Measurements from ENCODE around the gene FBRSL1. TPM values are rescaled to one million over a fixed set of nuclear protein-coding genes. Genes with fewer than 3 reads are reported as not detected.

The FBRSL1 gene
- polyA plus RNA-seq, 3 donors: 0.39 to 28.7 (median 0.74) TPM

DNA sequence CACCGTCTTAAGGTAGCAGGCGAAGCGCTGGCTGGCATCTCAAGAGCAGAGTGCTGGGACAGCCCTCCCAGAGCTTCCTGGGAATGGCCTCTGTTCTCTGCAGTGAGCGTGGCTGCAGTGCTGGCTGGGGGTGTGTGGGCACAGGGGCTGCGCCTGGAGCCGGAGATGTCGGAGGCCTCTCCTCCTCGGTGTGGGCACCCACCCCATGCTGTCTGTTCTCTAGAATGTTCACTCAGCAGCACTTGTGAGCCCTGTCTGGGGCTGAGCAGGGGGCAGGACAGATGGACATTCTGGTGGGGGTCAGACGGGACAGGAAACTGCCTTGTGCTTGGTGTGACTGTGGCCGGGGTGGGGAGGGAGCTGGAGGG, 15.9 kb downstream of the FBRSL1 start:
- Histone ChIP-seq H3K4me1 (ENCODE audit: control insufficient read depth in 1 of 2, insufficient read depth in 2 of 2, low read length in 2 of 2) (peaks cover 49 to 65% of the 10 kb centered on the region in 2 donors), H3K9ac (ENCODE audit: insufficient read depth, low read length, poor library complexity, severe bottlenecking) (no peak overlapping the region), H3K27me3 (ENCODE audit: control insufficient read depth in 2 of 2, insufficient read depth in 2 of 2, low read length in 2 of 2) (no peaks in the 10 kb centered on the region), H3K4me2 (replicated peaks; ENCODE audit: extremely low read depth, low read length, poor library complexity, severe bottlenecking) (peak overlapping the region; percentile 59), H3K27ac (ENCODE audit: low read depth in 1 of 2, low read length in 2 of 2) (peak overlapping the region in 1 of 2 donors; percentile 70), H3K4me3 (replicated peaks in 1 of 3; ENCODE audit: low read depth in 2 of 3, low read length in 3 of 3) (peak overlapping the region in 1 of 3 experiments; percentile 44), H2AFZ (ENCODE audit: insufficient read depth, low read depth, low read length, poor library complexity, severe bottlenecking) (no peak overlapping the region), H3K36me3 (replicated peaks in 1 of 2; ENCODE audit: control insufficient read depth in 1 of 2, insufficient read depth in 2 of 2, low read length in 2 of 2) (peaks cover 12 to 24% of the 10 kb centered on the region in 2 donors), H3K79me2 (ENCODE audit: insufficient read depth, low read length) (peaks cover 89% of the 10 kb centered on the region), H4K20me1 (ENCODE audit: insufficient read depth, low read length) (peaks cover 100% of the 10 kb centered on the region), H3K9me3 (replicated peaks in 1 of 2; ENCODE audit: control insufficient read depth in 1 of 2, insufficient read depth in 1 of 2, low read length in 2 of 2) (no peaks in the 10 kb centered on the region)
- peaks cover 53% of the 10 kb centered on the region for H3K4me1 Mint-ChIP-seq
- H3K4me3 Mint-ChIP-seq: no peak overlapping the region
- H3K27ac Mint-ChIP-seq: peak overlapping the region in 3 of 7 donors; percentile 46 to 79 (median 49)
- no peak for DNase-seq
- H3K27me3 Mint-ChIP-seq (ENCODE audit: low read depth in 3 of 3): peaks cover 0 to 21% (median 0%) of the 10 kb centered on the region in 3 donors
- peaks cover 2 to 12% of the 10 kb centered on the region in 2 donors for H3K36me3 Mint-ChIP-seq
- intact Hi-C loops (cut with micrococcal nuclease): loop anchor here (10.0 kb wide), 2 partner anchors 319 to 421 kb away; partner anchors contain the start of gene GOLGA3 (in 1 of the 2)
- 67% methylated on average over 7 of the region's 10 CpGs for WGBS (ENCODE audit: insufficient coverage)
- H3K9me3 Mint-ChIP-seq: peaks cover 0 to 2% (median 0%) of the 10 kb centered on the region in 7 donors
- TF ChIP-seq, protein P1, sequence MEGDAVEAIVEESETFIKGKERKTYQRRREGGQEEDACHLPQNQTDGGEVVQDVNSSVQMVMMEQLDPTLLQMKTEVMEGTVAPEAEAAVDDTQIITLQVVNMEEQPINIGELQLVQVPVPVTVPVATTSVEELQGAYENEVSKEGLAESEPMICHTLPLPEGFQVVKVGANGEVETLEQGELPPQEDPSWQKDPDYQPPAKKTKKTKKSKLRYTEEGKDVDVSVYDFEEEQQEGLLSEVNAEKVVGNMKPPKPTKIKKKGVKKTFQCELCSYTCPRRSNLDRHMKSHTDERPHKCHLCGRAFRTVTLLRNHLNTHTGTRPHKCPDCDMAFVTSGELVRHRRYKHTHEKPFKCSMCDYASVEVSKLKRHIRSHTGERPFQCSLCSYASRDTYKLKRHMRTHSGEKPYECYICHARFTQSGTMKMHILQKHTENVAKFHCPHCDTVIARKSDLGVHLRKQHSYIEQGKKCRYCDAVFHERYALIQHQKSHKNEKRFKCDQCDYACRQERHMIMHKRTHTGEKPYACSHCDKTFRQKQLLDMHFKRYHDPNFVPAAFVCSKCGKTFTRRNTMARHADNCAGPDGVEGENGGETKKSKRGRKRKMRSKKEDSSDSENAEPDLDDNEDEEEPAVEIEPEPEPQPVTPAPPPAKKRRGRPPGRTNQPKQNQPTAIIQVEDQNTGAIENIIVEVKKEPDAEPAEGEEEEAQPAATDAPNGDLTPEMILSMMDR (IDR thresholded peaks at IDR 0.05): no peak

DNA sequence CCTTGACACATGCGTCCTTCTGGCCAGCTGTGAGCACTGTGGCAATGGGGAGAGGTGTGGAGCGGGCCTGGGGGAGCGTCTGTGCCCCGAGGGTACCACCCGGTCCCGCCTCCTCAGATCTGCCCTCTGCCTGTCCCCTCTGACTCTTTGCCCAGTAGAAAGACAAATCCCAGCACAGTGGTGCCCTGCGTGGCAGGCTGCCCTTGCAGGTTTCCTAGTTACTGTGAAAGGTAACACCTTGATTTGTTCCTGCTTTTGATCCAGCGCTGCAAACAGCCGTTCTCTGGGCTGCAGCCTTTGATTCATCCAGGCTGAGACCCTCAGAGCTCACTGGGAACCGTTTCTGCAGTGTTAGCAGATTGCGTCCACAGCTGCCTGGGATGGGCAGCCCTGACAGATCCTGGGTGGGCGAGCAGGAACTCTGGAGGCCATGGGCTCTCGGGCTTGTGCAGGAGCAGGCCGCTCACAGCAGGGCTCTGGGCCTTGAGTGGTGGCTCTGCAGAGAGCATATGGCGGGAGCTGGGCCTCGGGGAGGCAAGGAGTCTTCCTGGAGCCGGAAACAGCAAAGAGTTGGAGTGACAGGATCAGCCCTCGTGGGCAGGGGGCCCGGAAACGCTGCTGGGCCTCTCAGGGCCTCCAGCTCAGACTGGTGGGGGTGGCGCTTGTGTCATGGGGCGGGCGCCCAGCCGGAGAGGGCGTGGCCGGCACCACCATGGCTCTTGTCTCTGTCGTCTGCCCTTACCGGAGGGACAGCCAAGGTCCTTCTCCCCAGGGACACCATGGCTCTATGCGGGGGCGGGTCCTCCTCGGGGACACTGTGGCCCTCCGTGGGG, 16.6 kb downstream of the FBRSL1 start:
- Histone ChIP-seq H3K79me2 (ENCODE audit: insufficient read depth, low read length) (peaks cover 82% of the 10 kb centered on the region), H3K4me3 (replicated peaks in 1 of 3; ENCODE audit: low read depth in 2 of 3, low read length in 3 of 3) (peak overlapping the region in 1 of 3 experiments; percentile 61), H3K9me3 (replicated peaks in 1 of 2; ENCODE audit: control insufficient read depth in 1 of 2, insufficient read depth in 1 of 2, low read length in 2 of 2) (no peaks in the 10 kb centered on the region), H3K27ac (ENCODE audit: low read depth in 1 of 2, low read length in 2 of 2) (peak overlapping the region in 1 of 2 donors; percentile 70), H3K36me3 (replicated peaks in 1 of 2; ENCODE audit: control insufficient read depth in 1 of 2, insufficient read depth in 2 of 2, low read length in 2 of 2) (peaks cover 17 to 30% of the 10 kb centered on the region in 2 donors), H4K20me1 (ENCODE audit: insufficient read depth, low read length) (peaks cover 100% of the 10 kb centered on the region), H3K9ac (ENCODE audit: insufficient read depth, low read length, poor library complexity, severe bottlenecking) (peak overlapping the region; percentile 27), H3K27me3 (ENCODE audit: control insufficient read depth in 2 of 2, insufficient read depth in 2 of 2, low read length in 2 of 2) (no peaks in the 10 kb centered on the region), H3K4me2 (replicated peaks; ENCODE audit: extremely low read depth, low read length, poor library complexity, severe bottlenecking) (peak overlapping the region; percentile 69), H3K4me1 (ENCODE audit: control insufficient read depth in 1 of 2, insufficient read depth in 2 of 2, low read length in 2 of 2) (peaks cover 49 to 58% of the 10 kb centered on the region in 2 donors), H2AFZ (ENCODE audit: insufficient read depth, low read depth, low read length, poor library complexity, severe bottlenecking) (no peak overlapping the region)
- intact Hi-C loops (cut with micrococcal nuclease): loop anchor here (10.0 kb wide), 2 partner anchors 318 to 422 kb away; partner anchors contain the start of gene GOLGA3 (in 1 of the 2)
- H3K9me3 Mint-ChIP-seq: peaks cover 0 to 2% (median 0%) of the 10 kb centered on the region in 7 donors
- 11% methylated on average over 27 of the region's 32 CpGs for WGBS (ENCODE audit: insufficient coverage)
- H3K36me3 Mint-ChIP-seq: peaks cover 3 to 18% of the 10 kb centered on the region in 2 donors
- TF ChIP-seq, protein P1 (IDR thresholded peaks at IDR 0.05): no peak
- peaks cover 0 to 28% (median 0%) of the 10 kb centered on the region in 3 donors for H3K27me3 Mint-ChIP-seq (ENCODE audit: low read depth in 3 of 3)
- H3K27ac Mint-ChIP-seq: peak overlapping the region in 6 of 7 donors; percentile 15 to 80 (median 58)
- DNase-seq: peak; percentile 29 to 49 (median 42)
- H3K4me3 Mint-ChIP-seq: peak overlapping the region; percentile 61 to 83
- H3K4me1 Mint-ChIP-seq: peaks cover 53% of the 10 kb centered on the region
